Liver (tissue), 9 donors: Measurements from ENCODE around the gene ZFYVE19. TPM values are rescaled to one million over a fixed set of nuclear protein-coding genes. Genes with fewer than 3 reads are reported as not detected.

Experiments used
- DNase-seq: peaks from one replicate; pipeline ENCODE4 v3.0.0-alpha.2; 2017; ENCODE audit warnings: low spot score
- H3K27ac ChIP-seq, 2 donors: one replicate each; pipeline ENCODE4 v1.7.0; 2013; ENCODE audit warnings: inconsistent platforms in 2 of 2, low read length in 2 of 2, control low read depth in 1 of 2, low read depth in 1 of 2, mild to moderate bottlenecking in 1 of 2
- H3K27me3 ChIP-seq, 4 donors: one replicate each; pipeline versions ENCODE4 v1.6.1 to v1.7.0; 2013; ENCODE audit warnings: low read length in 3 of 4, inconsistent platforms in 1 of 4, mild to moderate bottlenecking in 1 of 4, moderate library complexity in 1 of 4; ENCODE audit not compliant: control insufficient read depth in 4 of 4, insufficient read depth in 4 of 4
- H3K36me3 ChIP-seq, 4 donors: one replicate each; pipeline versions ENCODE4 v1.6.1 to v1.7.0; 2013; ENCODE audit warnings: low read length in 3 of 4, mild to moderate bottlenecking in 3 of 4, low read depth in 1 of 4, moderate library complexity in 1 of 4; ENCODE audit not compliant: control insufficient read depth in 4 of 4, insufficient read depth in 3 of 4
- H3K4me1 ChIP-seq, 4 donors: one replicate each; pipeline versions ENCODE4 v1.6.1 to v1.7.0; 2013; ENCODE audit warnings: low read length in 3 of 4, mild to moderate bottlenecking in 3 of 4, moderate library complexity in 1 of 4; ENCODE audit not compliant: control insufficient read depth in 4 of 4, insufficient read depth in 4 of 4
- H3K4me3 ChIP-seq, 3 donors: one replicate each; pipeline versions ENCODE4 v1.6.1 to v1.7.0; 2013; ENCODE audit warnings: low read length in 3 of 3, control low read depth in 1 of 3, low read depth in 1 of 3, mild to moderate bottlenecking in 1 of 3
- H3K9ac ChIP-seq, 2 donors: one replicate each; pipeline ENCODE4 v1.7.0; 2013; ENCODE audit warnings: low read length in 2 of 2, mild to moderate bottlenecking in 2 of 2, moderate library complexity in 2 of 2, control low read depth in 1 of 2, low read depth in 1 of 2
- H3K9me3 ChIP-seq, 4 donors: one replicate each; pipeline versions ENCODE4 v1.6.1 to v1.7.0; 2013; ENCODE audit warnings: low read length in 3 of 4; ENCODE audit not compliant: control insufficient read depth in 4 of 4
- EGR1 ChIP-seq, 2 donors: IDR thresholded peaks; 2 replicates each; pipeline ENCODE4 v1.6.1; 2016 to 2018; ENCODE audit warnings: antibody characterized with exemption in 2 of 2, low read depth in 2 of 2
- FOXA1 ChIP-seq: IDR thresholded peaks from 2 replicates; pipeline ENCODE4 v1.6.1; 2016; ENCODE audit warnings: antibody characterized with exemption
- FOXA2 ChIP-seq: IDR thresholded peaks from 2 replicates; pipeline ENCODE4 v1.6.1; 2016; ENCODE audit warnings: antibody characterized with exemption
- GABPA ChIP-seq, 2 donors: IDR thresholded peaks in 1 of 2; conservative IDR thresholded peaks in 1 of 2; 2 replicates each; pipeline ENCODE4 v1.6.1; 2016; ENCODE audit warnings: antibody characterized with exemption in 2 of 2, mild to moderate bottlenecking in 1 of 2, moderate library complexity in 1 of 2
- HNF4A ChIP-seq, 2 donors: conservative IDR thresholded peaks; 2 replicates each; pipeline ENCODE4 v1.6.1; 2016; ENCODE audit warnings: antibody characterized with exemption in 2 of 2, mild to moderate bottlenecking in 2 of 2
- HNF4G ChIP-seq: IDR thresholded peaks from 2 replicates; pipeline ENCODE4 v1.6.1; 2016; ENCODE audit warnings: antibody characterized with exemption
- JUND ChIP-seq, 2 donors: IDR thresholded peaks; 2 replicates each; pipeline ENCODE4 v1.6.1; 2016; ENCODE audit warnings: antibody characterized with exemption in 2 of 2
- NR2F2 ChIP-seq: IDR thresholded peaks from 2 replicates; pipeline ENCODE4 v1.6.1; 2016; ENCODE audit warnings: antibody characterized with exemption
- RAD21 ChIP-seq, 2 donors: IDR thresholded peaks; 2 replicates each; pipeline ENCODE4 v1.6.1; 2016; ENCODE audit warnings: antibody characterized with exemption in 2 of 2, mild to moderate bottlenecking in 2 of 2
- REST ChIP-seq: IDR thresholded peaks from 2 replicates; pipeline ENCODE4 v1.6.1; 2016; ENCODE audit warnings: antibody characterized with exemption, mild to moderate bottlenecking
- SP1 ChIP-seq: IDR thresholded peaks from 2 replicates; pipeline ENCODE4 v1.6.1; 2018; ENCODE audit warnings: antibody characterized with exemption, mild to moderate bottlenecking
- TAF1 ChIP-seq: conservative IDR thresholded peaks from 2 replicates; pipeline ENCODE4 v1.6.1; 2016; ENCODE audit warnings: antibody characterized with exemption, mild to moderate bottlenecking
- WGBS: extraction: QIAGEN DNeasy Blood & Tissue Kit; methylation state at CpG from one replicate; pipeline ENCODE4 v1.1.7; 2013; 5-methylcytosine and 5-hydroxymethylcytosine counted together
- polyA plus RNA-seq, 2 donors: library from polyadenylated mRNA; stranded (reverse) in 1 of 2; unstranded in 1 of 2; fragments of 200-250 nt in 1 of 2; fragments of >200 nt in 1 of 2; fragmentation: Nextera tagmentation in 1 of 2; extraction: Ambion mirVana in 1 of 2; gene quantifications; one replicate each; pipeline versions ENCODE4 v1.2.1 to v1.2.3, GENCODE V29; 2013 to 2015
- total RNA-seq, 2 donors: library from RNA; depleted of rRNA; stranded (reverse); fragments of >200 nt; gene quantifications; one replicate each; pipeline ENCODE4 v1.2.3, GENCODE V29; 2014
- TF ChIP-seq, protein P1 (sequence below): IDR thresholded peaks from 2 replicates; pipeline ENCODE4 v1.6.1; 2016; ENCODE audit warnings: antibody characterized with exemption
- TF ChIP-seq, protein P2 (sequence below): IDR thresholded peaks from 2 replicates; pipeline ENCODE4 v1.6.1; 2016; ENCODE audit warnings: antibody characterized with exemption
- TF ChIP-seq, protein P3 (sequence below): IDR thresholded peaks from 2 replicates; pipeline ENCODE4 v1.6.1; 2016; ENCODE audit warnings: antibody characterized with exemption
- donor health status: healthy.
- donor health status: healthy.
- donor health status: healthy.
- donor health status: healthy.
- donor health status: healthy.

ZFYVE19 gene
- total and polyA plus RNA-seq, 4 donors, result 10.4 to 41.2 (median 19.7) TPM

DNA sequence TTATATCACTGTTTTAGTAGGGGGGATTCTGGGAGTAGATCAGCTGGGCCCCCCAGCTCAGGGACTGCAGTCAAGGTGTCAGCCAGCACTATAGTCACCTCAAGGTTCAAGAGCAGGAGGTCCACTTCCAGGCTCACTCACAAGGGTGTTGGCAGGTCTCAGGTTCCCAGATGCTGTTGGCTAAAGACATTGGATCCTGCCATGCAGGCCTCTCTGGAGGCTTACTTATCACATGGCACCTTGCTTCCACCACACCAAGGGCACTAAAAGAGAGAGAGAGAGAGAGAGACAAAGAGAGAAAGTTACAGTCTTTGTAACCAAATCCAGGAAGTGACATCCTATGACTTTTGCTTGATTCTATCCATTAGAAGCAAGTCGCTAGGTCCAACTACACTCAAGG, 29.1 kb downstream of the ZFYVE19 start:
- 94% methylated on average over 1 of the region's 1 CpG for WGBS
- TF ChIP-seq HNF4G (no peak), REST (no peak), TAF1 (no peak), HNF4A (conservative IDR thresholded peaks at IDR 0.05) (no peak), RAD21 (IDR thresholded peaks at IDR 0.05) (no peak), SP1 (no peak), GABPA (IDR thresholded peaks at IDR 0.05 in 1 of 2, conservative IDR thresholded peaks at IDR 0.05 in 1 of 2) (no peak)
- Histone ChIP-seq H3K4me1 (no peaks in the 10 kb centered on the region), H3K9ac (no peak overlapping the region), H3K27ac (no peak overlapping the region), H3K9me3 (no peaks in the 10 kb centered on the region), H3K36me3 (no peaks in the 10 kb centered on the region), H3K4me3 (no peak overlapping the region), H3K27me3 (no peaks in the 10 kb centered on the region)
- DNase-seq, result no peak

DNA sequence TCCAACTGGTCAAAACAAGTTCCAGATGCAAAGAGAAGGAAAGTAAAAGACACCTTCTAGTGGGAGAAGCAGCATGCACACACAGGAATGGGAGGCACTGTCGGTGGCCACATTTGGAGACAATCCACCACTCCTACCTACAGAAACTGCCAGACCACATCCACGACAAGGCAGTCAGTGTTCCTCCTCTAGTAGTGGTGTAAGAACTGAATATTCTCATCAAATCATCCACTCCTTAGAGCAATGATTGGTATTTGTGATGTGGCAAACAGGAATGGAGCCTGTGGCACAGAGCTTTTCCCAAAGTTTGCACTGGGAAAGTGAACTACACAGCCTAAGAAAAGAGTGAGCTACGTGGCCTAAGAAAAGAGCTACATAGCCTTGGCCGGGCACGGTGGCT, 31.9 kb downstream of the ZFYVE19 start:
- Histone ChIP-seq H3K9me3 (no peaks in the 10 kb centered on the region), H3K27ac (no peak overlapping the region), H3K36me3 (no peaks in the 10 kb centered on the region), H3K4me1 (peaks cover 0 to 5% (median under 1%) of the 10 kb centered on the region in 4 donors), H3K4me3 (no peak overlapping the region), H3K27me3 (peaks cover 0 to 2% (median 0%) of the 10 kb centered on the region in 4 donors), H3K9ac (no peak overlapping the region)
- 90% methylated on average over 5 of the region's 5 CpGs for WGBS
- DNase-seq, result no peak
- no peak for TF ChIP-seq HNF4G
- TF ChIP-seq, protein P1, sequence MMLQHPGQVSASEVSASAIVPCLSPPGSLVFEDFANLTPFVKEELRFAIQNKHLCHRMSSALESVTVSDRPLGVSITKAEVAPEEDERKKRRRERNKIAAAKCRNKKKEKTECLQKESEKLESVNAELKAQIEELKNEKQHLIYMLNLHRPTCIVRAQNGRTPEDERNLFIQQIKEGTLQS, result no peak
- TF ChIP-seq FOXA2, result no peak
- no peak for TF ChIP-seq GABPA (IDR thresholded peaks at IDR 0.05 in 1 of 2, conservative IDR thresholded peaks at IDR 0.05 in 1 of 2)
- TF ChIP-seq TAF1, result no peak
- TF ChIP-seq JUND (IDR thresholded peaks at IDR 0.05), result no peak
- no peak for TF ChIP-seq RAD21 (IDR thresholded peaks at IDR 0.05)
- no peak for TF ChIP-seq HNF4A (conservative IDR thresholded peaks at IDR 0.05)

DNA sequence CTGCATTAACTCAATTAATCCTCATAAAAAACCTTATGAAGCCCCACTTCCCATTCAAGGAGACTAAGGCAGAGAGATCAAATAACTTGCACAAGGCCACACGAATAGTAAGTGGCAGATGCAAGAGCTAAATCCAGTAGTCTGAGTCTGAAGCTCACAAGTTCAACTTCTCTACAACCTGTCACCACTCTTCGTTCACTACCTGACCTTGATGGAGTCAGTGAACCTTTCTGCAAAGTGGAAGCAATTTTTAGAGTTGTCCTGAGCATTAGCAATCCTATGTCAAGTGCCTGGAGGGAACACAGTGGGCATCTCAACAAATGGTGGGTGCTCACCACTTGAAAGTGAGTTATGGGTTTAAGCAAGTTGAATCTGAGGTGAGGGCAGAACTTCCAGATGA, 34.9 kb downstream of the ZFYVE19 start:
- TF ChIP-seq HNF4A (conservative IDR thresholded peaks at IDR 0.05) (no peak), GABPA (IDR thresholded peaks at IDR 0.05 in 1 of 2, conservative IDR thresholded peaks at IDR 0.05 in 1 of 2) (no peak), NR2F2 (no peak), REST (no peak), EGR1 (IDR thresholded peaks at IDR 0.05; ENCODE audit: low read depth in 2 of 2) (no peak), FOXA2 (no peak), FOXA1 (no peak)
- TF ChIP-seq, protein P2, sequence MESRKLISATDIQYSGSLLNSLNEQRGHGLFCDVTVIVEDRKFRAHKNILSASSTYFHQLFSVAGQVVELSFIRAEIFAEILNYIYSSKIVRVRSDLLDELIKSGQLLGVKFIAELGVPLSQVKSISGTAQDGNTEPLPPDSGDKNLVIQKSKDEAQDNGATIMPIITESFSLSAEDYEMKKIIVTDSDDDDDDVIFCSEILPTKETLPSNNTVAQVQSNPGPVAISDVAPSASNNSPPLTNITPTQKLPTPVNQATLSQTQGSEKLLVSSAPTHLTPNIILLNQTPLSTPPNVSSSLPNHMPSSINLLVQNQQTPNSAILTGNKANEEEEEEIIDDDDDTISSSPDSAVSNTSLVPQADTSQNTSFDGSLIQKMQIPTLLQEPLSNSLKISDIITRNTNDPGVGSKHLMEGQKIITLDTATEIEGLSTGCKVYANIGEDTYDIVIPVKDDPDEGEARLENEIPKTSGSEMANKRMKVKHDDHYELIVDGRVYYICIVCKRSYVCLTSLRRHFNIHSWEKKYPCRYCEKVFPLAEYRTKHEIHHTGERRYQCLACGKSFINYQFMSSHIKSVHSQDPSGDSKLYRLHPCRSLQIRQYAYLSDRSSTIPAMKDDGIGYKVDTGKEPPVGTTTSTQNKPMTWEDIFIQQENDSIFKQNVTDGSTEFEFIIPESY, result no peak
- TF ChIP-seq, protein P3, sequence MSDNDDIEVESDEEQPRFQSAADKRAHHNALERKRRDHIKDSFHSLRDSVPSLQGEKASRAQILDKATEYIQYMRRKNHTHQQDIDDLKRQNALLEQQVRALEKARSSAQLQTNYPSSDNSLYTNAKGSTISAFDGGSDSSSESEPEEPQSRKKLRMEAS, result no peak
- WGBS, result 88% methylated on average over 2 of the region's 2 CpGs
- Histone ChIP-seq H3K36me3 (no peaks in the 10 kb centered on the region), H3K4me1 (peaks cover 8 to 16% (median 10%) of the 10 kb centered on the region in 4 donors), H3K27ac (no peak overlapping the region), H3K4me3 (no peak overlapping the region), H3K9me3 (no peaks in the 10 kb centered on the region), H3K9ac (no peak overlapping the region), H3K27me3 (peaks cover 0 to 2% (median 1%) of the 10 kb centered on the region in 4 donors)
- no peak for DNase-seq
